ENCODE results near the gene PXK.
"Not testable (repeated sequence)": the region's sequence is repeated elsewhere in the genome, so short reads cannot be mapped to it uniquely, and the experiment has no call there.

PXK gene

GRCh38 chr3:58332575-58333188, at the start of gene PXK:
PXK (plus strand) TSS chr3:58332892; CDS start chr3:58332989, 97 bp downstream.
- peak; percentile 7 to 92 (median 74) for DNase-seq

- no peak for DNase-seq
Observed at GRCh38 chr3:58285334-58285733, 47.4 kb upstream of the PXK start.

- peak in 29 of 51 donors; percentile 21 to 78 (median 42) for DNase-seq
Observed at GRCh38 chr3:58287354-58287753, 45.3 kb upstream of the PXK start.

DNA sequence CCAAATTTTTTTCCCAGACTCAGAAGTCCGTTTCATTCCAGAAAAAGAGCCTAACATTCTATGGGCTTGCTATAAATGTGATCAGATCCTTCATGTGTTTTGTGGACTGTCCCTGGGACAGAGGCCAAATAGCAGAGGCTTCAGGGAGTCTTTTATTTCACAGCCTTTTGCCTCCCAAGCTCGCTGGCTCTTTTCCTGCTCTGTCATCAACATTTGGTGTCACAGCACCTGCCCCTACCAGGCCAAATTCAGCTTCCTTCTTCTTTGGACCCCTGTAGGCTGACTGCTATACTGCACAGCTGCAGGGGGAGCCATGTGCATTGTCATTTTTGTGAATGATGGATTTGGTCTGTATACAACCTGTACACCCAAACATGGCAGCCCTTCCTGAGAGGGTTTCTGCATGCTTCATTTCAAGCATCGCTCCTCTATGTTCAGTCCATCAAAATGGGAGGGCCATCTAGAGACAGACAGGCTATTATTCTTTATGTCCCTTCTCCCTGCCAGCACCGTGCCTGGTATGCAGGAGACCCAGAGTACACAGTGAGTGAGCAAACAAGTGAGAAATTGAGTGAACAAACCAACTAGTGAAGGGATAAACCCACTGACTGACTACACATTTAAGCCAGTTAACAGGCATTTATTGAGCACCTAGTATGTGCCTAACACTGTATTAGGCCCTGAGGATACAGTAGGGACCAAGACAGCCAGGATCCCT, 44.5 kb upstream of the PXK start:
- peak in 4 of 51 donors; percentile 14 to 39 (median 20) for DNase-seq

GRCh38 chr3:58288964-58289613, 43.6 kb upstream of the PXK start:
- not testable (repeated sequence) for DNase-seq

DNA sequence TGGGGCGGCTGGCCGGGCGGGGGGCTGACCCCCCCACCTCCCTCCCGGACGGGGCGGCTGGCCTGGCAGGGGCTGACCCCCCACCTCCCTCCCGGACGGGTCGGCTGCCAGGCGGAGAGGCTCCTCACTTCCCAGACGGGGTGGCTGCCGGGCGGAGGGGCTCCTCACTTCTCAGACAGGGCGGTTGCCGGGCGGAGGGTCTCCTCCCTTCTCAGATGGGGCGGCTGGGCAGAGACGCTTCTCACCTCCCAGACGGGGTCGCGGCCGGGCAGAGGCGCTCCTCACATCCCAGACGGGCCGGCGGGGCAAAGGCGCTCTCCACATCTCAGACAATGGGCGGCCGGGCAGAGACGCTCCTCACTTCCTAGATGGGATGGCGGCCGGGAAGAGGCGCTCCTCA, 42.2 kb upstream of the PXK start:
- not testable (repeated sequence) for DNase-seq

GRCh38 chr3:58291671-58292338, 40.9 kb upstream of the PXK start:
- DNase-seq = no peak

- DNase-seq = no peak
Observed at GRCh38 chr3:58292866-58293265, 39.8 kb upstream of the PXK start.

- DNase-seq = peak in 28 of 51 donors; percentile 13 to 64 (median 38)
Observed at GRCh38 chr3:58293516-58293915, 39.2 kb upstream of the PXK start.

DNA sequence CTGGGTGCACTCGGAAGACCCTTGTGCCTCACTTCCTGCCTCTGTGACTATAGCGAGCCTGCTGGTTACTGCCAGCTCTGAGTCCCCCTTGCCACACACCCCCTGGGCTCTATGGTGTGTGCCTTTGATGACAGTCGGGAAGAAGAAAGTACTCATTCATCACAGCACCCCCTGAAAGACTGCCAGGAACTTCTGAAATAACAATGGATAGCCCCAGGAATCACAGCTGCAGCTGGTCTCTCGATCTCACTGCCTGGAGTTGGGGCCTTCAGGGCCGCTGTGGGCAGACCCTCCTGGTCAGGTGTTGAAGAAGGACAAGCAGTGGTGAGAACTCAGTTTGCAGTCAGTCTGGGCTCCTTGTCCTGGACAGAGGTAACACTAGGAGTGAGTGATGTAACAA, 36.4 kb upstream of the PXK start:
- peak in 41 of 51 donors; percentile 6 to 89 (median 51) for DNase-seq

DNA sequence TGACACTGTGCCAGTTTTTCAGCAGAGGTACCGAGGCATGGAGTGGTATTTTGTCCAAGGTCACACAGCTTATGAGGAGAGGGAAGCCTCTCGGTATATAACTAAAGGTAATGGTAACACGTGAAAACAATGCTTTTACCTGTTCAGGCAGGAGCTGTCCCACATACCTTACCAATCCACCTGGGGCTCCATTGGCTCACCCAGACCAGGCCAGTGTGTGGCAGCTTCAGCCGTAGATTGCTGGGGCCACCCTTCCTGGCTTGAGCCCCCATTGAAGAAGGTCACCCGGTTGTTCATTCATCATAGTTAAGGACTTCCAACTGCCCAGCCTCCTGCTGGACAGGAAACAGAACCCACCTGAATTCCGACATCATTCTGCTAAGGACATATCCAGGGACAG, 35.8 kb upstream of the PXK start:
- no peak for DNase-seq

GRCh38 chr3:58298190-58298589, 34.5 kb upstream of the PXK start:
- no peak for DNase-seq

- DNase-seq = no peak
Observed at GRCh38 chr3:58299075-58299474, 33.6 kb upstream of the PXK start.

DNA sequence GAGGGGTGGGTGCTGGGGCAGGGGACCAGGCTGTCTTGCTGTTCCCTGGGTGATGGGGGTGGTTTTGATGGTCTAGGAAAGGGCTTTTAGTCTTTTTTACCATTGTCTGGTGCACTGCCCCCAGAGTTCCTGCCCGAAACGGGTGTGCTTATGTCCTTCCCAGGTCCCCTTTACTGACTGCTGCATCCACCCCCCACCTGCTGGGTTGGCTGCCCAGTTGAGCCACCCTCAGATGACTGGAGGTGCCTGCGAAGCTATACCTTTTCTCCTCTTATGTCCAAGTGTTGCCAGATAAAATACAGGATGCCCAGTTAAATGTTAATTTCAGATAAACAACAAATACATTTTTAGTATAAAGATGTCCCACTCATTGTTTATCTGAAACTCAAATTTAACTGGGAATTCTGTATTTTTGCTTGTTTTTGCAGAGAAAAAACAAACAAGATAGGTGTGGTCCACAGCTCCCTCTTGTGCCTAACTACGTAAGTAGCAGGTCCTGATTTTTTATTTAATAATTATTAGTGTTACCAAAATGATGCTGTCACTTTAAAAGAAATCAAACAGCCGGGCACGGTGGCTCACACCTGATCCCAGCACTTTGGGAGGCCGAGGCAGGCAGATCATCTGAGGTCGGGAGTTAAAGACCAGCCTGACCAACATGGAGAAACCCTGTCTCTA, 32.7 kb upstream of the PXK start:
- peak in 3 of 51 donors; percentile 3 to 41 (median 16) for DNase-seq

DNA sequence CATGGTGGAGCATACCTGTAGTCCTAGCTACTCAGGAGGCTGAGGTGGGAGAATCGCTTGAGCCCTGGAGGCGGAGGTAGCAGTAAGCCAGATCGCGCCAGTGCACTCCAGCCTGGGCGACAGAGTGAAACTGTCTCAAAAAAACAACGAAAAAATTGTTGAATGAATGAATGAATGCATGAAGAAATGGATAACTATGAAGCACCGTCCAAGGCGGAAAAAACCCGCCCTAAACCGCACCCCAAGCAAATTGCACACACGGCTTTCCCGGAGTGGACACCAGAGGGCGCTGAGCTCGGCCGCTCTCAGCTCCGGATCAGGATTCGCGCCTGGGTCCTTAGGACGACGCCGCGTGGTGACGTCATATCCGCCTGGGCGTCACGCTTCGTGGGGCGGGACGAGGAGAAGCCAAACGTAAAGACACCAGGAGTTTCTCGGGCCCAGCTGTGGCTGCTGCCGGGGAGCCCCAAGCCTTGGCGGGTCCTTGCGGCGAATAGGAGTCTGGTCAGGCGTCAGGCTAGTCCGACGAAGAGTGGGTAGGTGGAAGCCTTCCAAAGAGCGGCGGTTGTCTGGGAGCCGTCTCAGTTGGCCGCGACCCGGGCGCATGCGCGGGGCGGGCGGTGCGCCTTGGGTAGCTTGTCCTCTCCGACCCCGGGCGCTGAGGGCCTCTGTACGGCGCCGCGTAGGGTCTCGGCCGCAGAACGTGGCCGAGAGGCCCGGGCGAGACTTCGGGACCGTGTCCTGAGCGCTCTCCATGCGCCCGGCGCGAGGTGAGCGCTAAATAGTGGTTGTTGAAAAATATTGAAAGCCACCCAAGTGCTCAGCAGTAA, 26.6 kb upstream of the PXK start, which contains the start of the genes HTD2 and RPP14:
HTD2 (plus strand) TSS at position 639 of the 830 bp plus-strand sequence. CDS start 11,094 bp downstream, outside the sequence.
RPP14 (plus strand) TSS at position 364 of the 830 bp plus-strand sequence. CDS start 4,085 bp downstream, outside the sequence.
- peak; percentile 80 to 100 (median 95) for DNase-seq

- DNase-seq = no peak
Observed at GRCh38 chr3:58307639-58308215, 25.0 kb upstream of the PXK start.

- no peak for DNase-seq
Observed at GRCh38 chr3:58308728-58309127, 24.0 kb upstream of the PXK start.

- no peak for DNase-seq
Observed at GRCh38 chr3:58317811-58318210, 14.9 kb upstream of the PXK start.

DNA sequence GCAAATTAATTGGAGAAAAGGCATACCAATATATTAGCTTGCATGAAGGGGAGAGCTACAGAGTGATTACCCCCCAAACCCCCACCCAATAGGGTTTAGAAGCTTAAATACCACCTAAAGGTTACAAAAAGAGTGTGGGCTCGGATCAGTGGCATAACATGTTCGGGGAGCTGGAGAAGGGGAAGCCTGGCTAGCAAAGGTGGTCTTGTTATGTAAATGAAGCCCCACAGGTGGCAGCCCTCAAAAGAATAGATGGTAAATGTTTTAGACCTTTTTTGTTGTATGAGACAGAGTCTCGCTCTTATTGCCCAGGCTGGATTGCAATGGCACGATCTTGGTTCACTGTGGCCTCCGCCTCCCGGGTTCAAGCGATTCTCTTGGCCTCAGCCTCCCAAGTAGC, 10.9 kb upstream of the PXK start:
- DNase-seq = no peak

DNA sequence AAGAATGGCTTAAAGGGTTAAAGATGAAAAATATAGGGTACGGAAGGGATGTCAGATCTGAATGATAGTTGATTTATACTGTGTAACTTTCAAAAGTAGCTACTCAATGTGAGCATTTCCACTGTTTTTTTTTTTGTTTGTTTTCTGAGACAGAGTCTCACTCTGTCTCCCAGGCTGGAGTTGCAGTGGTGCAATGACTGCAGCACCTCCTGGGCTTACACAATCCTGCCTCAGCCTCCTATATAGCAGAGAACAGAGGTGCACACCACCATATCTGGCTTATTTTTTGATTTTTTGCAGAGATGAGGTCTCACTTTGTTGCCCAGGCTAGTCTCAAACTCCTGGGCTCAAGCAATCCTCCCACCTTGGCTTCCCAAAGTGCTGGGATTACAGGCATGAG, 9.9 kb upstream of the PXK start:
- DNase-seq = no peak
